ENCODE results near the gene TPSB2.

DNA sequence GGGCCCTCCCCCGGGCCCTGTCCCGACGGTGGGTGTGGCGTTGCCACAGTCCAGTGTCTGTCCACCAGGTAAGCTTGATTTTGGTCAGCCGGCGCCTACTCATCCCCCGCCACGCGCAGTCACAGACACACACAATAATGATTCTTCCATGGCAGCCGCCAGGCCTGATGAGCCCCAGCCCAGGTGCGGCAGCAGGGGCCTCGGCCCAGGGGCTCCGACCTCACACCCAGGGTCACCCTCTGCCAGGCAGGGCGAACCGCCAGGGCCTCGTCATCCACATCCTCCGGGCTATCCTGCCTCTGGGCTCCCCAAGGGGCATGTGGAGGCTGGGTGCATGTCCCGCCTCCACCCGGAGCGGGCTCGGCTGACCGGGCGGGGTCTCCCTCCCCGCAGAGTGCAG lies 12.5 kb downstream of the TPSB2 start:
- TF ChIP-seq CTCF (conservative IDR thresholded peaks at IDR 0.05) (no peak), EZH2 (IDR thresholded peaks at IDR 0.05; ENCODE audit: low read depth) (no peak)
